GM19099 (cell line): ENCODE results near the gene ILF3.

Experiments used
- POLR2A ChIP-seq: IDR thresholded peaks from 3 replicates; pipeline ENCODE4 v1.6.1; 2011; ENCODE audit warnings: low read depth; ENCODE audit not compliant: insufficient read length; ENCODE audit errors: extremely low read depth

ILF3 gene

GRCh38 chr19:10720607-10721125 is 66.5 kb downstream of the ILF3 start:
- TF ChIP-seq POLR2A, result no peak

GRCh38 chr19:10723591-10723990 is 69.4 kb downstream of the ILF3 start:
- TF ChIP-seq POLR2A, result no peak

- TF ChIP-seq POLR2A, result no peak
These were observed 70.5 kb downstream of the ILF3 start for GRCh38 chr19:10724573-10725071.

GRCh38 chr19:10725415-10725814 is 71.3 kb downstream of the ILF3 start:
- TF ChIP-seq POLR2A, result no peak

GRCh38 chr19:10726268-10726667 is 72.1 kb downstream of the ILF3 start:
- no peak for TF ChIP-seq POLR2A

GRCh38 chr19:10727685-10728201 is 73.6 kb downstream of the ILF3 start:
- no peak for TF ChIP-seq POLR2A

- no peak for TF ChIP-seq POLR2A
These were observed 75.3 kb downstream of the ILF3 start for GRCh38 chr19:10729411-10729810.

GRCh38 chr19:10730932-10731331 is 76.8 kb downstream of the ILF3 start:
- no peak for TF ChIP-seq POLR2A

GRCh38 chr19:10735741-10736140 is 81.6 kb downstream of the ILF3 start:
- TF ChIP-seq POLR2A, result no peak

- no peak for TF ChIP-seq POLR2A
These were observed 82.0 kb downstream of the ILF3 start for GRCh38 chr19:10736189-10736588.

- no peak for TF ChIP-seq POLR2A
These were observed 82.9 kb downstream of the ILF3 start for GRCh38 chr19:10736916-10737551.

GRCh38 chr19:10737722-10738121 is 83.6 kb downstream of the ILF3 start:
- no peak for TF ChIP-seq POLR2A

- TF ChIP-seq POLR2A, result no peak
These were observed 86.7 kb downstream of the ILF3 start for GRCh38 chr19:10740798-10741197.
